Right atrium auricular region (tissue), 2 donors: Measurements from ENCODE around the gene SEC22C. TPM values are rescaled to one million over a fixed set of nuclear protein-coding genes. Genes with fewer than 3 reads are reported as not detected.

ENCODE experiments used
- DNase-seq: peaks from one replicate; pipeline ENCODE4 v3.0.0-alpha.2; 2019; ENCODE audit warnings: low spot score
- H3K27ac ChIP-seq, 2 donors: fragments of 200-600 bp; sonication (generic); 1 replicate in 1 of 2; 2 replicates in 1 of 2; pipeline ENCODE4 v1.5.1; 2016 to 2019
- H3K27me3 ChIP-seq, 2 donors: fragments of 200-600 bp; sonication (generic); one replicate each; pipeline versions ENCODE4 v1.5.1 to v1.6.0; 2017 to 2019
- H3K36me3 ChIP-seq: fragments of 200-600 bp; sonication (generic); one replicate; pipeline ENCODE4 v1.5.1; 2016
- H3K4me1 ChIP-seq, 2 donors: fragments of 200-600 bp; sonication (generic); one replicate each; pipeline versions ENCODE4 v1.5.1 to v1.6.0; 2017 to 2019
- H3K4me3 ChIP-seq, 2 donors: fragments of 200-600 bp; sonication (generic); 1 replicate in 1 of 2; 2 replicates in 1 of 2; pipeline ENCODE4 v1.5.1; 2017 to 2019; ENCODE audit warnings: mild to moderate bottlenecking in 1 of 2, moderate library complexity in 1 of 2
- H3K9me3 ChIP-seq, 2 donors: fragments of 200-600 bp; sonication (generic); one replicate each; pipeline ENCODE4 v1.5.1; 2019
- total RNA-seq, 2 donors: library from RNA; depleted of rRNA; stranded (reverse); fragments of >200 nt; gene quantifications; one replicate each; pipeline ENCODE4 v1.1.0, GENCODE V29; 2016
- TF ChIP-seq, protein P1 (sequence below), 2 donors: fragments of 200-600 bp; sonication (generic); IDR thresholded peaks; one replicate each; pipeline ENCODE4 v1.5.1; 2019; ENCODE audit warnings: antibody characterized with exemption in 2 of 2

The SEC22C gene
- total RNA-seq, 2 donors from 2014 or later, result 32.3 to 36.2 TPM

DNA sequence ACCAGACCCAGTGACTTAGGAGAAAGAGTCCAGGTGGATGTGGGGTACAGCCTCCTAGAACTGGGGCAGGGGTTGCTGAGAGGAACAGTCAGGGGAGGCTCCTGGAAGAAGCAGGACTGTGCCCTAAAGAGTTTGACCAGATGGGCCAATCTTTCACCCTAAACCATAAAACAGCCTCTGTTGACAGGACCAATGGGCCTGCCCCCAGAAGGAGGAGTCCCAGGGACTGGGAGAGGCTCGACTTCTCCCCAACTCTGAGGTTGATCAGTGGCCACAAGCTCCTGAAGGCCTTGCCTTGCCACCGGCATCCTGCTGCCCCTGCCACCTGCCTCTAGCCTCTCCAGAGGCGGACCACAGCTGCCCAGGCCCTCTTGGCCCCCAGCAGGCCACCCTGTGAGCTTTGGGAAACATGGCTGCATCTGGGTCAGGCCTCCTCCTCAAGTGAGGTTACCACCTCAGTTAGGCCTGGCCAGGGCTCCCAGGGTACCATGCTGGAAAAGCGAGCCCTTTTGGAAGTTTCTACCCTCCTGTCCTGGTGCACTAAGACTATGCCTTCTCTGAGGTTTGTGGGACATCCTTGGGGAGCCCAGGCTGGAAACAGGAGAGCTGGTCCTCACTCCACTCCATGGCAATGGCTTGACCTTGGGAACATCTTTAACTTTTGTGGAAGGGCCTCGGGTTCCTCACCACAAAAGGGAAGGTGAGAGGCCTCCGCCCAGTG lies 76.5 kb downstream of the SEC22C start:
- peak; percentile 50 for DNase-seq
- Histone ChIP-seq H3K4me1 (peaks cover 0 to 38% of the 10 kb centered on the region in 2 donors), H3K36me3 (no peaks in the 10 kb centered on the region), H3K9me3 (no peaks in the 10 kb centered on the region), H3K27me3 (no peaks in the 10 kb centered on the region), H3K4me3 (no peak overlapping the region), H3K27ac (no peak overlapping the region)
- TF ChIP-seq, protein P1, sequence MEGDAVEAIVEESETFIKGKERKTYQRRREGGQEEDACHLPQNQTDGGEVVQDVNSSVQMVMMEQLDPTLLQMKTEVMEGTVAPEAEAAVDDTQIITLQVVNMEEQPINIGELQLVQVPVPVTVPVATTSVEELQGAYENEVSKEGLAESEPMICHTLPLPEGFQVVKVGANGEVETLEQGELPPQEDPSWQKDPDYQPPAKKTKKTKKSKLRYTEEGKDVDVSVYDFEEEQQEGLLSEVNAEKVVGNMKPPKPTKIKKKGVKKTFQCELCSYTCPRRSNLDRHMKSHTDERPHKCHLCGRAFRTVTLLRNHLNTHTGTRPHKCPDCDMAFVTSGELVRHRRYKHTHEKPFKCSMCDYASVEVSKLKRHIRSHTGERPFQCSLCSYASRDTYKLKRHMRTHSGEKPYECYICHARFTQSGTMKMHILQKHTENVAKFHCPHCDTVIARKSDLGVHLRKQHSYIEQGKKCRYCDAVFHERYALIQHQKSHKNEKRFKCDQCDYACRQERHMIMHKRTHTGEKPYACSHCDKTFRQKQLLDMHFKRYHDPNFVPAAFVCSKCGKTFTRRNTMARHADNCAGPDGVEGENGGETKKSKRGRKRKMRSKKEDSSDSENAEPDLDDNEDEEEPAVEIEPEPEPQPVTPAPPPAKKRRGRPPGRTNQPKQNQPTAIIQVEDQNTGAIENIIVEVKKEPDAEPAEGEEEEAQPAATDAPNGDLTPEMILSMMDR (IDR thresholded peaks at IDR 0.05), result no peak

DNA sequence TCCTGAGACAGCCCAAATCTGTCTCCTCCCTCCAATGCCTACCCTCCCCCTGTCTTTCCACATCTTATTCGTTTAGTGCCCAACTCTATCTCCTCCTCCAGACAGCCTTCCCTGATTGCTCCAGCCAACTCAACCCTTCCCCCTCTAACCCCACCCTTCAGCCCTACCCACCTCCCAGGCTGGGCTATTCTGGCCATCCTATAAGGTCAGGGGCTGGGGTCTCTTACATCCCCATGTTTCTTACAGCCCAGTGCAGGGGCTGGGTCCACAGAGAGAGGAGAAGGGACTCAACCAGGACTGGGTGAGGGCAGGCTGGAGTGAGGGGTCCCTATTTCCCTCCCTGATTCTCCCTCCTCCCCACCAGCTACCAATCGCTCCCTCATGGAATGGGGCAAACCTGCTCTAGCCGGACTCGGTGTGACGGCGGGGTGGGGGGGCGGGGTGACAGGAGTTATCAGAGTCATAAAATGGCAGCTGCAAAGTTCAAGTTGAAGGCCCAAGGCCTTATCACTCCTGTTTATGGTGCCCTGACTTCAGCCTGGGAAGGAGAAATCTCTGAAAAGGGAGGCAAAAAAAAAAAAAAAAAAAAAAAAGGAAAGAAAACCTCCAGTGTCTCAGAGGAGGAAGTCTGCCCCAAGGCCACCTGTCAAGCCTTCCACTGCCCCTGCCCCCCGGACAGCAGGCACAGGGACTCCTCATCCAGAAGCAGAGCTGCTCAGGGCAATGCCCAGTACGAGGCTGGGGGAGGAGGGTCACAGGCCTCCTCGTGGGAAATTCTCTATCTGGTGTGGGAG lies 77.2 kb downstream of the SEC22C start:
- TF ChIP-seq, protein P1 (IDR thresholded peaks at IDR 0.05), result no peak
- Histone ChIP-seq H3K27me3 (no peaks in the 10 kb centered on the region), H3K36me3 (no peaks in the 10 kb centered on the region), H3K9me3 (no peaks in the 10 kb centered on the region), H3K4me3 (no peak overlapping the region), H3K27ac (no peak overlapping the region), H3K4me1 (peaks cover 0 to 36% of the 10 kb centered on the region in 2 donors)
- no peak for DNase-seq

DNA sequence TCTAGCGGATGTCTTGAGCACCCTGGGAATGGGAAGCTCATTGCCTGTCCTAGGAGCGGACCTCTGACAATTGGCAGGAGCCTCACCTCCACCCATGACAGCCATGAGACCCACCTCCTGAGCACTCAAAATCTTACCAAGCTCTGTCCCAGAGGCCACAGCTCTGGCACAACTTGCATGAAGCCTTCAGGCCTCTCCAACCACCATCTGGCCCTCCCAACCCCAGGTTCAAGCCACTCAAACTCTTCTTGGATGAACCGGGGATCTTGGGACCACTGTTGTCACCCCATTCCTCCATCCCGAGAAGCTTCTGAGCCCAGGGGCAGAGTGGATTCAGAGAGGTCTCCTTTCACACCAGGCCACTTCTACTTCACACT lies 77.8 kb downstream of the SEC22C start:
- Histone ChIP-seq H3K27me3 (no peaks in the 10 kb centered on the region), H3K4me3 (no peak overlapping the region), H3K27ac (peak overlapping the region in 1 of 2 donors; percentile 60), H3K4me1 (peaks cover 0 to 36% of the 10 kb centered on the region in 2 donors), H3K36me3 (no peaks in the 10 kb centered on the region), H3K9me3 (no peaks in the 10 kb centered on the region)
- TF ChIP-seq, protein P1 (IDR thresholded peaks at IDR 0.05), result no peak
- peak; percentile 34 for DNase-seq

DNA sequence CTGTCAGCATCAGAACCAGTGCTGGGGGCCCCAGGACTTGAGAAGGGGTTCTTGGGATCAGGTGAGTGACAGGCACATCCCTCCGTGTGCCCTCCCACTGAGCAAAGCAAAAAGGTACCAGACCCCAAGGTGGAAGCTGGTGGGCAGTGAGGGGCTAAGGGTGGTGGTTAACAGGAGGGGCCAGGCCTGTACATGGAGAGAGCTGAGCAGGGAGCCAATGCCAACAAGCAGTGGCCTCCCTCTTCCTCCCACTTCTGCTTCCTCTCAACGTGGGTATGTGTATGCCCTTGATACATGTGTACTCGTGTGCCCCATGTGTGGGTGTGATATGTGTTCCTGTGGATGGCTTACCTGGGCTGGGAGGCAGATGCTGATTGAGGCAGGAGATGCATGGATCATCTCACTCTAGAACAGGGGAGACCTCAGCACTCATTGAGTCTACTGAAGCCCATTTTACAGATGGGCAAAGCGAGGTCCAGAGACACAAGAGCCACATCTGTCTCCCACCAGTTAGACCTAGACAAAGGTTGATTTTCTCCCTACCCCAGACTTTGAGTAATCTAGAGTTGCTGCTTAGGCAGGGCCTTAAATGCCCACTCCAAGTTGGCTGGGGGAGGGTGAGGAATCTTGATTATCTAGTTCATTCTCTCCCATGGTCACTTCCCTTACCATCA lies 78.4 kb downstream of the SEC22C start:
- H3K4me1 ChIP-seq, result peaks cover 0 to 31% of the 10 kb centered on the region in 2 donors
- no peaks in the 10 kb centered on the region for H3K36me3 ChIP-seq
- no peaks in the 10 kb centered on the region for H3K9me3 ChIP-seq
- H3K4me3 ChIP-seq, result peak overlapping the region in 1 of 2 donors; percentile 60
- TF ChIP-seq, protein P1 (IDR thresholded peaks at IDR 0.05), result no peak
- DNase-seq, result peak; percentile 50
- peak overlapping the region in 1 of 2 donors; percentile 60 for H3K27ac ChIP-seq
- no peaks in the 10 kb centered on the region for H3K27me3 ChIP-seq

DNA sequence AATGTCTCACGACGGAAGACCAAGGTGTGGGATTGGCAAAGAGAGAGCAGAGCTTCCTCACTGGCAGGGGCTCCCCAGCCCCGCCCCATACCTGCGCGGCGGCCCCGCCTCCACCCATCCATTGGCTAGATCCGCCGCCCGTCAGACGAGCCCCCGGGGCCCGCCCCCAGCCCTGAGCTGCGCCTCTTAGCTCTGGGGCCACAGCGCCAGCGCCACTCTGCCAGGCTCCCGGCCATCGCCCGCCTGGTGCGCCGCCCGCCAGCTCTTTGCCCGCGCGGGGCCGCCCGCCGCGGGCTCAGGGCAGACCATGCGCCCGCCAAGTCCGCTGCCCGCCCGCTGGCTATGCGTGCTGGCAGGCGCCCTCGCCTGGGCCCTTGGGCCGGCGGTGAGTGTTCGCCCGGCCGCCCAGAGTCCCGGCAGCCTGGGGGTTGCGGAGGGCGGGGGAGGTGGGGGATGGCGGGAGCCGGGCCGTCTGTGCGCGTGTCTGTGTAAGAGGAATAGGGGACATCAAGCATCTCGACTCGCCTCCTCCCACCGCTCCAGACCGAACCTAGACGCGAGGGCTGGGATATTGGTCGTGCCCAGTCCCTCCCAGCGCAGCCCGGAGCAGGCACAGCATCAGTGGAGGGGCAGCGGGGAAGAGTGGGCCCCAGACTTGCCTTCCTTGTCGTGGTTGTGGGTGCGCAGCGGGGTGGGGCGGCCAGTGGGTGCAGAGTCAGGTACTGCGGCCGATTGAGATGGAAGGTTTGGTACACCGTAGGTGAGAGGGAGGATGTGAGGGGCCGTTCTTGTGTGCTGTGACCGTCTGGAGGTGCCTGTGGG lies 79.1 kb downstream of the SEC22C start, which contains the start of gene VIPR1:
TSS of gene VIPR1 (plus strand) at position 215 of the 822 bp plus-strand sequence. CDS start at position 308, 93 bp downstream.
- peaks cover 0 to 31% of the 10 kb centered on the region in 2 donors for H3K4me1 ChIP-seq
- peak within 1 kb of the TSS in 1 of 2 donors; percentile 60 for H3K27ac ChIP-seq
- no peaks in the 10 kb centered on the region for H3K9me3 ChIP-seq
- H3K36me3 ChIP-seq, result no peaks in the 10 kb centered on the region
- no peaks in the 10 kb centered on the region for H3K27me3 ChIP-seq
- peak; percentile 62 for DNase-seq
- TF ChIP-seq, protein P1 (IDR thresholded peaks at IDR 0.05), result no peak
- peak within 1 kb of the TSS; percentile 39 to 60 for H3K4me3 ChIP-seq
